GM19468 (cell line): ENCODE results near the gene UBE2R2.
"Not testable (repeated sequence)": the region's sequence is repeated elsewhere in the genome, so short reads cannot be mapped to it uniquely, and the experiment has no call there.

Experiments
- ATAC-seq: cut with Tn5 transposase; IDR thresholded peaks from one replicate; pipeline ENCODE4 v1.9.1; 2021; ENCODE audit warnings: mild to moderate bottlenecking, moderate library complexity, moderate number of reproducible peaks; ENCODE audit not compliant: unreplicated experiment; ENCODE audit errors: extremely low read depth

The UBE2R2 gene

GRCh38 chr9:33797837-33798236, 19.1 kb upstream of the UBE2R2 start:
- no peak for ATAC-seq

GRCh38 chr9:33798545-33798944, 18.4 kb upstream of the UBE2R2 start:
- ATAC-seq: no peak

GRCh38 chr9:33799928-33800704, 16.8 kb upstream of the UBE2R2 start:
- no peak for ATAC-seq

- ATAC-seq: no peak
These were observed 16.1 kb upstream of the UBE2R2 start for GRCh38 chr9:33800886-33801285.

GRCh38 chr9:33801943-33802500, 14.9 kb upstream of the UBE2R2 start:
- not testable (repeated sequence) for ATAC-seq

- ATAC-seq: not testable (repeated sequence)
These were observed 12.8 kb upstream of the UBE2R2 start for GRCh38 chr9:33804196-33804595.

- not testable (repeated sequence) for ATAC-seq
These were observed 9.8 kb upstream of the UBE2R2 start for GRCh38 chr9:33807156-33807555.

GRCh38 chr9:33808979-33809322, 8.0 kb upstream of the UBE2R2 start:
- not testable (repeated sequence) for ATAC-seq

GRCh38 chr9:33809506-33809905, 7.5 kb upstream of the UBE2R2 start:
- no peak for ATAC-seq

- no peak for ATAC-seq
These were observed 3.0 kb upstream of the UBE2R2 start for GRCh38 chr9:33813712-33814641.

GRCh38 chr9:33815781-33816180, 1.2 kb upstream of the UBE2R2 start:
- ATAC-seq: no peak

- no peak for ATAC-seq
These were observed 587 bp downstream of the UBE2R2 start for GRCh38 chr9:33817327-33818166.

- ATAC-seq: no peak
These were observed 1.3 kb downstream of the UBE2R2 start for GRCh38 chr9:33818167-33818846.

- ATAC-seq: no peak
These were observed 2.0 kb downstream of the UBE2R2 start for GRCh38 chr9:33818847-33819500.

- ATAC-seq: no peak
These were observed 3.3 kb downstream of the UBE2R2 start for GRCh38 chr9:33820231-33820745.

GRCh38 chr9:33823801-33824200, 6.8 kb downstream of the UBE2R2 start:
- ATAC-seq: no peak

- not testable (repeated sequence) for ATAC-seq
These were observed 10.3 kb downstream of the UBE2R2 start for GRCh38 chr9:33827285-33827684.

- not testable (repeated sequence) for ATAC-seq
These were observed 12.8 kb downstream of the UBE2R2 start for GRCh38 chr9:33829641-33830230.
